ENCODE measurements around the gene ADSL. TPM values are rescaled to one million over a fixed set of nuclear protein-coding genes. Genes with fewer than 3 reads are reported as not detected.
"Not testable (repeated sequence)": the region's sequence is repeated elsewhere in the genome, so short reads cannot be mapped to it uniquely, and the experiment has no call there.

ADSL gene
- total RNA-seq, 1 donor from 2014 or later: 135 TPM

DNA sequence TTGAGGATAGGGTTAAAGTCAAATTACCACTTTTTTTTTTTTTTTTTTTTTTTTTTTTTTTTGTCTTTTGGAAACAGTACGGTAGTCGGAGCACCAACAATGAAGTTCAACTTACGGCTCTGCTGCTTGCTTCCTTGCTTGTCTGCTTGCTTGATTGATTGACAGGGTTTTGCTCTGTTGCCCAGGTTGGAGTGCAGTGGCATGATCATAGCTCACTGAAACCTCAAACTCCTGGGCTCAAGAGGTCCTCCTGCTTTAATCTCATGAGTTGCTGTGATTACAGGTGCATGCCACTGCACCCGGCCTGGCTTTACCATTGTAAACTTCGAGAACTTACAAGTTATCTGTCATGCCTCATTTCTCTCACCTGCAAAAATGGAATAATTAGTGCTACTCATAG is 29.8 kb downstream of the ADSL start:
- H2AFZ ChIP-seq (replicated peaks): no peak overlapping the region
- no peaks in the 10 kb centered on the region for H3K36me3 ChIP-seq
- TF ChIP-seq, protein P1, sequence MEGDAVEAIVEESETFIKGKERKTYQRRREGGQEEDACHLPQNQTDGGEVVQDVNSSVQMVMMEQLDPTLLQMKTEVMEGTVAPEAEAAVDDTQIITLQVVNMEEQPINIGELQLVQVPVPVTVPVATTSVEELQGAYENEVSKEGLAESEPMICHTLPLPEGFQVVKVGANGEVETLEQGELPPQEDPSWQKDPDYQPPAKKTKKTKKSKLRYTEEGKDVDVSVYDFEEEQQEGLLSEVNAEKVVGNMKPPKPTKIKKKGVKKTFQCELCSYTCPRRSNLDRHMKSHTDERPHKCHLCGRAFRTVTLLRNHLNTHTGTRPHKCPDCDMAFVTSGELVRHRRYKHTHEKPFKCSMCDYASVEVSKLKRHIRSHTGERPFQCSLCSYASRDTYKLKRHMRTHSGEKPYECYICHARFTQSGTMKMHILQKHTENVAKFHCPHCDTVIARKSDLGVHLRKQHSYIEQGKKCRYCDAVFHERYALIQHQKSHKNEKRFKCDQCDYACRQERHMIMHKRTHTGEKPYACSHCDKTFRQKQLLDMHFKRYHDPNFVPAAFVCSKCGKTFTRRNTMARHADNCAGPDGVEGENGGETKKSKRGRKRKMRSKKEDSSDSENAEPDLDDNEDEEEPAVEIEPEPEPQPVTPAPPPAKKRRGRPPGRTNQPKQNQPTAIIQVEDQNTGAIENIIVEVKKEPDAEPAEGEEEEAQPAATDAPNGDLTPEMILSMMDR (IDR thresholded peaks at IDR 0.05): no peak
- no peak for DNase-seq (ENCODE audit: low spot score)
- H3K9me3 ChIP-seq (ENCODE audit: low read depth): no peaks in the 10 kb centered on the region
- peaks cover 5% of the 10 kb centered on the region for H3K36me3 Mint-ChIP-seq
- no peaks in the 10 kb centered on the region for H3K27me3 Mint-ChIP-seq (ENCODE audit: insufficient read depth, low read depth)
- H3K4me2 ChIP-seq: no peak overlapping the region
- peaks cover 4% of the 10 kb centered on the region for H3K4me1 Mint-ChIP-seq
- no peaks in the 10 kb centered on the region for H3K27me3 ChIP-seq
- no peaks in the 10 kb centered on the region for H3K9me3 Mint-ChIP-seq
- H3K4me1 ChIP-seq: no peaks in the 10 kb centered on the region
- H3K27ac ChIP-seq: no peak overlapping the region
- peaks cover 10% of the 10 kb centered on the region for H4K20me1 ChIP-seq (ENCODE audit: low read depth)
- H3K27ac Mint-ChIP-seq: no peak overlapping the region
- peaks cover 73% of the 10 kb centered on the region for H3K79me2 ChIP-seq (ENCODE audit: low read depth)
- no peaks in the 10 kb centered on the region for H3F3A ChIP-seq (ENCODE audit: low read depth)
- no peak overlapping the region for H3K9ac ChIP-seq
- H3K4me3 ChIP-seq: no peak overlapping the region
- no peak overlapping the region for H3K4me3 Mint-ChIP-seq

DNA sequence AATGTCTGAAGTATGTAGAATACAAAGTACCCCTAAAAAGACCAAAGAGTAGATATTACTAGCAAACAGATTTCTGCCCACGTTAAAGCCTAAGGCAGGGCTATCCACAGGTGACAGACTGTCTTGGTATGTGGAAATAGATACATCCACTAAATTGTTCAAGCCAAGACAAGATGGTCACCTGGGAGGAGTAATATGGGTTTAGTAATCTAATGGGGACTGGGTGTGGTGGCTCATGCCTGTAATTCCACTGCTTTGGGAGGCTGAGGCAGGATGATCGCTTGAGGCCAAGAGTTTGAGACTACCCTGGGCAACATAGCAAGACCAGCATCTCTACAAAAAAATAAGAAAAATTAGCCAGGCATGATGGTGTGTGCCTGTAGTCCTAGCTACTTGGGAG is 31.6 kb downstream of the ADSL start:
- Histone ChIP-seq H3K4me2 (no peak overlapping the region), H3K27ac (no peak overlapping the region), H3K79me2 (ENCODE audit: low read depth) (peaks cover 65% of the 10 kb centered on the region)

DNA sequence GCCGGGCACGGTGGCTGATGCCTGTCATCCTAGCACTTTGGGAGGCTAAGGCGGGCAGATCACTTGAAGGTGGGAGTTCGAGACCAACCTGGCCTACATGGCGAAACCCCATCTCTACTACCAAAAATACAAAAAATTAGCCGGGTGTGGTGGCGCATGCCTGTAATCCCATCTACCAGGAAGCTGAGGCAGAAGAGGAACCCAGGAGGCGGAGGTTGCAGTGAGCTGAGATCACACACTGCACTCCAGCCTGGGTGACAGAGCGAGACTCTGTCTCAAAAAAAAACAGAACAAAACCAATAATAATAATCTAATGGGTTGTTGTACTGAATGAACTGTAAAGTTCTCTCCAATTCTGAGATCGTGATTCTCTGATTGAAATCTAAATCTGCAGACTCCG is 32.1 kb downstream of the ADSL start:
- not testable (repeated sequence) for H3K9me3 ChIP-seq (ENCODE audit: low read depth); H3K36me3 ChIP-seq; H3K4me3 ChIP-seq; H3K9me3 Mint-ChIP-seq; DNase-seq (ENCODE audit: low spot score); H4K20me1 ChIP-seq (ENCODE audit: low read depth); H3K4me3 Mint-ChIP-seq; H3F3A ChIP-seq (ENCODE audit: low read depth); H3K27ac Mint-ChIP-seq; H3K36me3 Mint-ChIP-seq; H2AFZ ChIP-seq (replicated peaks); H3K27me3 ChIP-seq; H3K4me1 ChIP-seq; H3K9ac ChIP-seq; H3K4me2 ChIP-seq; H3K27ac ChIP-seq; H3K4me1 Mint-ChIP-seq; H3K27me3 Mint-ChIP-seq (ENCODE audit: insufficient read depth, low read depth)
- H3K79me2 ChIP-seq (ENCODE audit: low read depth): peaks cover 60% of the 10 kb centered on the region

More for the DNA sequence above, 31.6 kb downstream of the ADSL start:
- Mint-ChIP-seq H3K27me3 (ENCODE audit: insufficient read depth, low read depth) (no peaks in the 10 kb centered on the region), H3K36me3 (peaks cover 5% of the 10 kb centered on the region), H3K27ac (no peak overlapping the region), H3K9me3 (no peaks in the 10 kb centered on the region), H3K4me1 (no peaks in the 10 kb centered on the region), H3K4me3 (no peak overlapping the region)
- Histone ChIP-seq H3K36me3 (no peaks in the 10 kb centered on the region), H3K9ac (no peak overlapping the region), H3K4me1 (no peaks in the 10 kb centered on the region), H3K27me3 (no peaks in the 10 kb centered on the region), H3K9me3 (ENCODE audit: low read depth) (no peaks in the 10 kb centered on the region), H3K4me3 (no peak overlapping the region), H3F3A (ENCODE audit: low read depth) (no peaks in the 10 kb centered on the region), H2AFZ (replicated peaks) (no peak overlapping the region), H4K20me1 (ENCODE audit: low read depth) (peaks cover 10% of the 10 kb centered on the region)
- DNase-seq (ENCODE audit: low spot score): no peak
- TF ChIP-seq EZH2 (IDR thresholded peaks at IDR 0.05) (no peak), EZH2phosphoT487 (IDR thresholded peaks at IDR 0.05) (no peak)
- TF ChIP-seq, protein P1 (IDR thresholded peaks at IDR 0.05): no peak

DNA sequence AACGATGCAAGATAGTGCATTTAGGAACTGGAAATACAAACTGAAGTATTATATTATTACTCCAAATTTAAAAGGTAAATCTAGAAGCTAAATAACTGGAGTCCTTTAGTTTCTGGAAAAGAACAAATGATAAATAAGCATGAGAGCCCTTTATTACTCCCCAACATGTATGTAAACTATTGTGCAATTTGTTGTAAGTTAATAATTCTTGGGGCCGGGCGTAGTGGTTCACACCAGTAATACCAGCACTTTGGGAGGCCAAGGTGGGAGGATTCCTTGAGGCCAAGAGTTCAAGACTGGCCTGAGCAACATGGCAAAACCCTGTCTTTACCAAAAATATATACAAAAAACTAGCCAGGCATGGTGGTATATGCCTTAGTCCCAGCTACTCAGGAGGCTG is 35.2 kb downstream of the ADSL start:
- Histone ChIP-seq H3K9me3 (ENCODE audit: low read depth) (no peaks in the 10 kb centered on the region), H3K27me3 (no peaks in the 10 kb centered on the region), H3F3A (ENCODE audit: low read depth) (no peaks in the 10 kb centered on the region), H3K4me1 (peaks cover 7% of the 10 kb centered on the region), H3K4me3 (no peak overlapping the region), H3K36me3 (no peaks in the 10 kb centered on the region), H2AFZ (replicated peaks) (no peak overlapping the region), H4K20me1 (ENCODE audit: low read depth) (peaks cover 21% of the 10 kb centered on the region), H3K4me2 (no peak overlapping the region), H3K9ac (no peak overlapping the region), H3K79me2 (ENCODE audit: low read depth) (peaks cover 41% of the 10 kb centered on the region), H3K27ac (no peak overlapping the region)
- peaks cover 4% of the 10 kb centered on the region for H3K27me3 Mint-ChIP-seq (ENCODE audit: insufficient read depth, low read depth)
- peaks cover 1% of the 10 kb centered on the region for H3K36me3 Mint-ChIP-seq
- TF ChIP-seq EZH2 (IDR thresholded peaks at IDR 0.05): no peak
- TF ChIP-seq, protein P1 (IDR thresholded peaks at IDR 0.05): no peak
- TF ChIP-seq EZH2phosphoT487 (IDR thresholded peaks at IDR 0.05): no peak
- H3K9me3 Mint-ChIP-seq: no peaks in the 10 kb centered on the region
- no peak overlapping the region for H3K27ac Mint-ChIP-seq
- H3K4me1 Mint-ChIP-seq: peaks cover 10% of the 10 kb centered on the region
- no peak overlapping the region for H3K4me3 Mint-ChIP-seq
- DNase-seq (ENCODE audit: low spot score): no peak
